Esophagus muscularis mucosa (tissue), 4 donors: ENCODE results near the gene SSTR4.

Experiments
- EP300 ChIP-seq: sonication (generic); formaldehyde crosslinking; IDR thresholded peaks from one replicate; pipeline ENCODE4 v1.6.1; 2017; ENCODE audit warnings: antibody characterized with exemption
- POLR2A ChIP-seq: fragments of 450-650 bp; IDR thresholded peaks from one replicate; pipeline ENCODE4 v1.6.1; 2017; ENCODE audit warnings: antibody characterized with exemption, moderate library complexity, mild to moderate bottlenecking, low read depth
- POLR2AphosphoS5 ChIP-seq, 2 donors: sonication (generic); formaldehyde crosslinking; IDR thresholded peaks; one replicate each; pipeline ENCODE4 v1.6.1; 2017; ENCODE audit warnings: antibody characterized with exemption in 2 of 2
- TF ChIP-seq, protein P1 (sequence below), 3 experiments: fragments of 200-600 bp in 2 of 3; fragments of 450-650 bp in 1 of 3; sonication (generic) in 2 of 3; IDR thresholded peaks; one replicate each; pipeline ENCODE4 v1.5.1; 2017 to 2019; ENCODE audit warnings: antibody characterized with exemption in 3 of 3, mild to moderate bottlenecking in 2 of 3, moderate library complexity in 1 of 3

- TF ChIP-seq, protein P1, sequence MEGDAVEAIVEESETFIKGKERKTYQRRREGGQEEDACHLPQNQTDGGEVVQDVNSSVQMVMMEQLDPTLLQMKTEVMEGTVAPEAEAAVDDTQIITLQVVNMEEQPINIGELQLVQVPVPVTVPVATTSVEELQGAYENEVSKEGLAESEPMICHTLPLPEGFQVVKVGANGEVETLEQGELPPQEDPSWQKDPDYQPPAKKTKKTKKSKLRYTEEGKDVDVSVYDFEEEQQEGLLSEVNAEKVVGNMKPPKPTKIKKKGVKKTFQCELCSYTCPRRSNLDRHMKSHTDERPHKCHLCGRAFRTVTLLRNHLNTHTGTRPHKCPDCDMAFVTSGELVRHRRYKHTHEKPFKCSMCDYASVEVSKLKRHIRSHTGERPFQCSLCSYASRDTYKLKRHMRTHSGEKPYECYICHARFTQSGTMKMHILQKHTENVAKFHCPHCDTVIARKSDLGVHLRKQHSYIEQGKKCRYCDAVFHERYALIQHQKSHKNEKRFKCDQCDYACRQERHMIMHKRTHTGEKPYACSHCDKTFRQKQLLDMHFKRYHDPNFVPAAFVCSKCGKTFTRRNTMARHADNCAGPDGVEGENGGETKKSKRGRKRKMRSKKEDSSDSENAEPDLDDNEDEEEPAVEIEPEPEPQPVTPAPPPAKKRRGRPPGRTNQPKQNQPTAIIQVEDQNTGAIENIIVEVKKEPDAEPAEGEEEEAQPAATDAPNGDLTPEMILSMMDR (IDR thresholded peaks at IDR 0.05), result peak; percentile 36 to 55 (median 40)
- TF ChIP-seq POLR2A, result no peak
- no peak for TF ChIP-seq EP300
- peak in 1 of 2 donors; percentile 21 for TF ChIP-seq POLR2AphosphoS5 (IDR thresholded peaks at IDR 0.05)
Measured at GRCh38 chr20:23048283-23049200, 13.4 kb downstream of the SSTR4 start.
